Skeletal muscle tissue (tissue), 4 donors: ENCODE measurements around the gene TPH2. TPM values are rescaled to one million over a fixed set of nuclear protein-coding genes. Genes with fewer than 3 reads are reported as not detected.

Experiments used
- H3K27ac ChIP-seq: one replicate; pipeline ENCODE4 v1.7.0; 2013; ENCODE audit warnings: mild to moderate bottlenecking, low read depth, low read length, inconsistent platforms
- H3K27me3 ChIP-seq, 3 donors: one replicate each; pipeline ENCODE4 v1.7.0; 2013; ENCODE audit warnings: low read length in 3 of 3; ENCODE audit not compliant: control insufficient read depth in 3 of 3, insufficient read depth in 3 of 3
- H3K36me3 ChIP-seq, 3 donors: one replicate each; pipeline ENCODE4 v1.7.0; 2013; ENCODE audit warnings: low read length in 3 of 3; ENCODE audit not compliant: control insufficient read depth in 3 of 3, insufficient read depth in 3 of 3
- H3K4me1 ChIP-seq, 3 donors: one replicate each; pipeline ENCODE4 v1.7.0; 2013; ENCODE audit warnings: low read length in 3 of 3, mild to moderate bottlenecking in 3 of 3; ENCODE audit not compliant: control insufficient read depth in 3 of 3, insufficient read depth in 3 of 3
- H3K4me3 ChIP-seq, 3 donors: one replicate each; pipeline ENCODE4 v1.7.0; 2013; ENCODE audit warnings: low read length in 3 of 3
- H3K9ac ChIP-seq, 3 donors: one replicate each; pipeline ENCODE4 v1.7.0; 2013; ENCODE audit warnings: low read length in 3 of 3, mild to moderate bottlenecking in 3 of 3, moderate library complexity in 2 of 3, low read depth in 1 of 3
- H3K9me3 ChIP-seq, 3 donors: one replicate each; pipeline ENCODE4 v1.7.0; 2013; ENCODE audit warnings: low read length in 3 of 3; ENCODE audit not compliant: control insufficient read depth in 3 of 3
- total RNA-seq: library from RNA; depleted of rRNA; stranded (reverse); fragments of >200 nt; gene quantifications from one replicate; pipeline ENCODE4 v1.2.3, GENCODE V29; 2014
- donor health status: Osteomylitis.

The TPH2 gene
- total RNA-seq, 1 donor from 2014 or later, result not detected

GRCh38 chr12:71955970-71956369 is 17.3 kb downstream of the TPH2 start:
- Histone ChIP-seq H3K9me3 (no peaks in the 10 kb centered on the region), H3K4me3 (no peak overlapping the region)

GRCh38 chr12:71958056-71958455 is 19.4 kb downstream of the TPH2 start:
- no peak overlapping the region for H3K4me3 ChIP-seq
- no peaks in the 10 kb centered on the region for H3K27me3 ChIP-seq
- no peaks in the 10 kb centered on the region for H3K36me3 ChIP-seq
- no peak overlapping the region for H3K9ac ChIP-seq
- no peak overlapping the region for H3K27ac ChIP-seq
- H3K9me3 ChIP-seq, result no peaks in the 10 kb centered on the region
- H3K4me1 ChIP-seq, result no peaks in the 10 kb centered on the region

More at GRCh38 chr12:71955970-71956369, 17.3 kb downstream of the TPH2 start:
- no peaks in the 10 kb centered on the region for H3K4me1 ChIP-seq
- no peak overlapping the region for H3K27ac ChIP-seq
- H3K9ac ChIP-seq, result no peak overlapping the region
- H3K27me3 ChIP-seq, result no peaks in the 10 kb centered on the region
- no peaks in the 10 kb centered on the region for H3K36me3 ChIP-seq

- no peaks in the 10 kb centered on the region for H3K9me3 ChIP-seq
- no peaks in the 10 kb centered on the region for H3K36me3 ChIP-seq
- no peaks in the 10 kb centered on the region for H3K27me3 ChIP-seq
- no peak overlapping the region for H3K4me3 ChIP-seq
- H3K4me1 ChIP-seq, result no peaks in the 10 kb centered on the region
- no peak overlapping the region for H3K9ac ChIP-seq
- no peak overlapping the region for H3K27ac ChIP-seq
Measured at GRCh38 chr12:71958457-71958856, 19.8 kb downstream of the TPH2 start.

- H3K36me3 ChIP-seq, result no peaks in the 10 kb centered on the region
- H3K9me3 ChIP-seq, result no peaks in the 10 kb centered on the region
- H3K4me3 ChIP-seq, result no peak overlapping the region
- no peak overlapping the region for H3K9ac ChIP-seq
- no peaks in the 10 kb centered on the region for H3K4me1 ChIP-seq
- H3K27me3 ChIP-seq, result no peaks in the 10 kb centered on the region
- no peak overlapping the region for H3K27ac ChIP-seq
Measured at GRCh38 chr12:71958993-71959578, 20.4 kb downstream of the TPH2 start.

GRCh38 chr12:71967211-71967610 is 28.6 kb downstream of the TPH2 start:
- Histone ChIP-seq H3K9me3 (no peaks in the 10 kb centered on the region), H3K27me3 (no peaks in the 10 kb centered on the region), H3K36me3 (no peaks in the 10 kb centered on the region), H3K9ac (no peak overlapping the region), H3K27ac (no peak overlapping the region), H3K4me1 (no peaks in the 10 kb centered on the region), H3K4me3 (no peak overlapping the region)

GRCh38 chr12:71969330-71969729 is 30.7 kb downstream of the TPH2 start:
- H3K4me3 ChIP-seq, result no peak overlapping the region
- H3K9me3 ChIP-seq, result no peaks in the 10 kb centered on the region
- H3K36me3 ChIP-seq, result no peaks in the 10 kb centered on the region
- no peaks in the 10 kb centered on the region for H3K27me3 ChIP-seq
- no peak overlapping the region for H3K27ac ChIP-seq
- H3K4me1 ChIP-seq, result no peaks in the 10 kb centered on the region
- H3K9ac ChIP-seq, result no peak overlapping the region

GRCh38 chr12:71970031-71970430 is 31.4 kb downstream of the TPH2 start:
- H3K4me3 ChIP-seq, result no peak overlapping the region
- no peaks in the 10 kb centered on the region for H3K9me3 ChIP-seq
- H3K27me3 ChIP-seq, result no peaks in the 10 kb centered on the region
- H3K27ac ChIP-seq, result no peak overlapping the region
- H3K4me1 ChIP-seq, result no peaks in the 10 kb centered on the region
- H3K36me3 ChIP-seq, result no peaks in the 10 kb centered on the region
- no peak overlapping the region for H3K9ac ChIP-seq

- Histone ChIP-seq H3K36me3 (no peaks in the 10 kb centered on the region), H3K4me1 (no peaks in the 10 kb centered on the region), H3K27ac (no peak overlapping the region), H3K9ac (no peak overlapping the region), H3K9me3 (no peaks in the 10 kb centered on the region), H3K4me3 (no peak overlapping the region), H3K27me3 (no peaks in the 10 kb centered on the region)
Measured at GRCh38 chr12:71972441-71973074, 33.9 kb downstream of the TPH2 start.

- Histone ChIP-seq H3K9me3 (no peaks in the 10 kb centered on the region), H3K9ac (no peak overlapping the region), H3K4me1 (no peaks in the 10 kb centered on the region), H3K27me3 (no peaks in the 10 kb centered on the region), H3K4me3 (no peak overlapping the region), H3K27ac (no peak overlapping the region), H3K36me3 (no peaks in the 10 kb centered on the region)
Measured at GRCh38 chr12:71973687-71974086, 35.0 kb downstream of the TPH2 start.

- Histone ChIP-seq H3K27me3 (peaks cover 0 to 4% (median 0%) of the 10 kb centered on the region in 3 donors), H3K9me3 (no peaks in the 10 kb centered on the region), H3K4me1 (no peaks in the 10 kb centered on the region), H3K36me3 (no peaks in the 10 kb centered on the region), H3K4me3 (no peak overlapping the region), H3K9ac (no peak overlapping the region), H3K27ac (no peak overlapping the region)
Measured at GRCh38 chr12:71980538-71980937, 41.9 kb downstream of the TPH2 start.
